Fibroblast of lung (primary cell): Measurements from ENCODE around the gene CLEC16A. TPM values are rescaled to one million over a fixed set of nuclear protein-coding genes. Genes with fewer than 3 reads are reported as not detected.
A peak's percentile ranks its signal among the peaks of the same experiment; 100 is the strongest.

Source experiments
- DNase-seq, 2 donors: peaks; one replicate each; pipeline versions ENCODE4 v3.0.0 to v3.0.0-alpha.2; 2010; ENCODE audit warnings: low read depth in 2 of 2
- H2AFZ ChIP-seq: 2 replicates; pipeline ENCODE4 v1.5.1; 2012; ENCODE audit warnings: low read length, control low read depth, inconsistent platforms
- H3K27ac ChIP-seq: 2 replicates; pipeline ENCODE4 v1.5.1; 2011; ENCODE audit warnings: low read length, control low read depth; ENCODE audit not compliant: insufficient read depth
- H3K27me3 ChIP-seq: 2 replicates; pipeline ENCODE4 v1.5.1; 2011; ENCODE audit warnings: mild to moderate bottlenecking, low read length; ENCODE audit not compliant: control insufficient read depth, insufficient read depth
- H3K36me3 ChIP-seq: 2 replicates; pipeline ENCODE4 v1.5.1; 2011; ENCODE audit warnings: low read length; ENCODE audit not compliant: control insufficient read depth, insufficient read depth
- H3K4me1 ChIP-seq: 2 replicates; pipeline ENCODE4 v1.5.1; 2011; ENCODE audit warnings: low read length; ENCODE audit not compliant: control insufficient read depth, insufficient read depth; ENCODE audit errors: extremely low read depth
- H3K4me2 ChIP-seq: 2 replicates; pipeline ENCODE4 v1.5.1; 2011; ENCODE audit warnings: low read length, control low read depth; ENCODE audit not compliant: insufficient read depth; ENCODE audit errors: extremely low read depth
- H3K4me3 ChIP-seq, 4 experiments: fragments of 200-600 bp in 1 of 4; sonication (generic) in 1 of 4; replicated peaks in 1 of 4; 2 replicates each; pipeline ENCODE4 v1.5.1; 2011 to 2016; ENCODE audit warnings: low read length in 4 of 4, low read depth in 3 of 4, mild to moderate bottlenecking in 3 of 4, control low read depth in 2 of 4, inconsistent platforms in 1 of 4, mixed read lengths in 1 of 4; ENCODE audit not compliant: insufficient read depth in 1 of 4; ENCODE audit errors: control extremely low read depth in 1 of 4
- H3K79me2 ChIP-seq: 2 replicates; pipeline ENCODE4 v1.5.1; 2012; ENCODE audit warnings: mild to moderate bottlenecking, low read length, inconsistent platforms; ENCODE audit not compliant: control insufficient read depth, insufficient read depth
- H3K9ac ChIP-seq: 2 replicates; pipeline ENCODE4 v1.5.1; 2011; ENCODE audit warnings: mild to moderate bottlenecking, low read length, control low read depth; ENCODE audit not compliant: insufficient read depth
- H3K9me3 ChIP-seq: 2 replicates; pipeline ENCODE4 v1.5.1; 2012; ENCODE audit warnings: low read depth, low read length; ENCODE audit not compliant: control insufficient read depth, insufficient read depth
- H4K20me1 ChIP-seq: 2 replicates; pipeline ENCODE4 v1.5.1; 2011; ENCODE audit warnings: low read length; ENCODE audit not compliant: control insufficient read depth, insufficient read depth; ENCODE audit errors: extremely low read depth
- EZH2 ChIP-seq: IDR thresholded peaks from 2 replicates; pipeline ENCODE4 v1.5.1; 2012; ENCODE audit warnings: low read length, control low read depth, mild to moderate bottlenecking; ENCODE audit errors: missing control alignments
- polyA plus RNA-seq, 2 donors: library from polyadenylated mRNA; depleted of rRNA in 1 of 2; stranded (reverse) in 1 of 2; unstranded in 1 of 2; fragments of >200 nt; gene quantifications; 2 replicates each; pipeline ENCODE4 v1.2.1, GENCODE V29; 2011 to 2012; ENCODE audit warnings: missing spikeins in 1 of 2
- total RNA-seq: library from RNA; depleted of rRNA; stranded (reverse); fragments of >200 nt; gene quantifications from 2 replicates; pipeline ENCODE4 v1.2.1, GENCODE V29; 2014
- TF ChIP-seq, protein P1 (sequence below), 2 donors: IDR thresholded peaks in 1 of 2; conservative IDR thresholded peaks in 1 of 2; 1 replicate in 1 of 2; 2 replicates in 1 of 2; pipeline ENCODE4 v1.5.1; 2011 to 2012; ENCODE audit warnings: low read length in 2 of 2, control low read depth in 1 of 2, inconsistent platforms in 1 of 2, low read depth in 1 of 2, mild to moderate bottlenecking in 1 of 2

Gene CLEC16A
- total and polyA plus RNA-seq, 2 donors (not counting 1 experiment from before 2014, with no cell fraction given) = 9.1 to 22.0 TPM

DNA sequence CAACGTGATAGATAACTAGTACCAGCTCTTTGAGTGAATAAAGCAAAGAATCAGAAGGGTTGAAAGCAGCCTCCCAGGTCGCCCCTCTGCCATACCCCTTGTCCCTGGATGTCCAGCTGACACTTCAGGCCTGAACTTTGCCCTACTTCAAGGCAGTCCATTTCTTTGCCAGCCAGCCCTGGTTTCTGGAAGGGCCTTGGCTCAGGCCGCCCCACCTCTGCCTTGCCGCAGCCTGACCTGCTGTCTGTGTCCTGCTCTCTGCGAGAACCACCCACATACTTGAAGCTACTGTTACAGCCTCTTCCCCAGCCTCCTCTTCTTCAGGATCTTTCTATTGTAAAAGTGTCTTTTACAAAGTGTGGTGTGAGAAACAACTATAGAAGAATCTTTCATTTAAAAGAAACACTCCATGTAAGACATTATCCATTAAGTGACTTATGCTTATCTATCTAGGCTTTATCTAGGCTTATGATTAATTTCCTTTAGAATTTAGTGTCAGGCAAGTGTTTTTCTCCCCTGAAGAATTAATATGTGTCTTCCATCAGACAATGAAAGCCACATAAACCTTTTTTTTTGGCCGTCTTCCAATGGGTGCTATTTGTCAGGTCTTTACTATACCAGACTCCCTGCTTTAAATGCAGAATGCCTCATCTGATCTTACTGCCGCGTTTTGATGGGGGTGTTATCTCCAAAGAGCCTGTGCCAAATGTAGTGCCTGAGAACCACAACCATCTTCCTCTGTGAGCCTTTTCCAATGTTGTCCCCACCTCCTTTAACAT lies 177.7 kb downstream of the CLEC16A start:
- Histone ChIP-seq H3K4me3 (no peak overlapping the region), H4K20me1 (no peaks in the 10 kb centered on the region), H3K36me3 (peaks cover 5% of the 10 kb centered on the region), H3K4me1 (peaks cover 2% of the 10 kb centered on the region), H2AFZ (no peak overlapping the region), H3K79me2 (no peaks in the 10 kb centered on the region), H3K27me3 (no peaks in the 10 kb centered on the region), H3K9me3 (no peaks in the 10 kb centered on the region), H3K4me2 (no peak overlapping the region), H3K9ac (no peak overlapping the region), H3K27ac (no peak overlapping the region)
- peak in 1 of 2 donors; percentile 85 for DNase-seq
- TF ChIP-seq, protein P1, sequence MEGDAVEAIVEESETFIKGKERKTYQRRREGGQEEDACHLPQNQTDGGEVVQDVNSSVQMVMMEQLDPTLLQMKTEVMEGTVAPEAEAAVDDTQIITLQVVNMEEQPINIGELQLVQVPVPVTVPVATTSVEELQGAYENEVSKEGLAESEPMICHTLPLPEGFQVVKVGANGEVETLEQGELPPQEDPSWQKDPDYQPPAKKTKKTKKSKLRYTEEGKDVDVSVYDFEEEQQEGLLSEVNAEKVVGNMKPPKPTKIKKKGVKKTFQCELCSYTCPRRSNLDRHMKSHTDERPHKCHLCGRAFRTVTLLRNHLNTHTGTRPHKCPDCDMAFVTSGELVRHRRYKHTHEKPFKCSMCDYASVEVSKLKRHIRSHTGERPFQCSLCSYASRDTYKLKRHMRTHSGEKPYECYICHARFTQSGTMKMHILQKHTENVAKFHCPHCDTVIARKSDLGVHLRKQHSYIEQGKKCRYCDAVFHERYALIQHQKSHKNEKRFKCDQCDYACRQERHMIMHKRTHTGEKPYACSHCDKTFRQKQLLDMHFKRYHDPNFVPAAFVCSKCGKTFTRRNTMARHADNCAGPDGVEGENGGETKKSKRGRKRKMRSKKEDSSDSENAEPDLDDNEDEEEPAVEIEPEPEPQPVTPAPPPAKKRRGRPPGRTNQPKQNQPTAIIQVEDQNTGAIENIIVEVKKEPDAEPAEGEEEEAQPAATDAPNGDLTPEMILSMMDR (conservative IDR thresholded peaks at IDR 0.05 in 1 of 2, IDR thresholded peaks at IDR 0.05 in 1 of 2; ENCODE audit: low read depth in 1 of 2, low read length in 2 of 2) = no peak
- no peak for TF ChIP-seq EZH2

DNA sequence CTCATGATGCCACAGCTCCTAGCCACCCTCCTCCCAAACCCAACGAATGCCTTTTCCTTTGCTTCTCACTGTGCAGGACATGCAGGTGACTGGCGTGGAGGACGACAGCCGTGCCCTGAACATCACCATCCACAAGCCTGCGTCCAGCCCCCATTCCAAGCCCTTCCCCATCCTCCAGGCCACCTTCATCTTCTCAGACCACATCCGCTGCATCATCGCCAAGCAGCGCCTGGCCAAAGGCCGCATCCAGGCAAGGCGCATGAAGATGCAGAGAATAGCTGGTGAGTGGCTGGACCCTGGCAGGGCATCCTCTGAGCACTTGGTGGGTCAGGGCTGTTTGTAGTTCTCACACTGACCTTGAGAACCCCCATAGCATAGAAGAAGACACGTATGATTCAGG lies 179.3 kb downstream of the CLEC16A start:
- Histone ChIP-seq H3K9ac (no peak overlapping the region), H3K9me3 (no peaks in the 10 kb centered on the region), H3K79me2 (no peaks in the 10 kb centered on the region), H2AFZ (no peak overlapping the region), H3K36me3 (peaks cover 5% of the 10 kb centered on the region), H3K4me3 (no peak overlapping the region), H3K4me1 (peaks cover 6% of the 10 kb centered on the region), H3K27me3 (no peaks in the 10 kb centered on the region), H3K27ac (no peak overlapping the region), H4K20me1 (no peaks in the 10 kb centered on the region), H3K4me2 (no peak overlapping the region)
- no peak for DNase-seq
- TF ChIP-seq EZH2 = no peak
- TF ChIP-seq, protein P1 (conservative IDR thresholded peaks at IDR 0.05 in 1 of 2, IDR thresholded peaks at IDR 0.05 in 1 of 2; ENCODE audit: low read depth in 1 of 2, low read length in 2 of 2) = no peak

DNA sequence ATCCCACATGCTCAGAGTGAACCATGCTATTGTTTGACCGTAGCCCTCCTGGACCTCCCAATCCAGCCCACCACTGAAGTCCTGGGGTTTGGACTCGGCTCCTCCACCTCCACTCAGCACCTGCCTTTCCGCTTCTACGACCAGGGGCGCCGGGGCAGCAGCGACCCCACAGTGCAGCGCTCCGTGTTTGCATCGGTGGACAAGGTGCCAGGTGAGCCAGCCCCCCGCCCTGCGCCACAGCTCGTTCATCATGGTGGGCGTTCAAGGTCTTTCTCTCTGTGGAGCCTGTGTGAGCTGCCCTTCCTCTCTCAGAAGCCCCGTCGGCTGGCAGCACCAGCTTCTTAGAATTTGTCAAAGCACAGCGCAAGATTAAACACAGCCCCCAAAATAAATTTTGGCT lies 181.6 kb downstream of the CLEC16A start:
- no peaks in the 10 kb centered on the region for H3K79me2 ChIP-seq
- no peak overlapping the region for H2AFZ ChIP-seq
- no peaks in the 10 kb centered on the region for H3K9me3 ChIP-seq
- peaks cover 18% of the 10 kb centered on the region for H3K4me1 ChIP-seq
- no peak overlapping the region for H3K27ac ChIP-seq
- no peak overlapping the region for H3K9ac ChIP-seq
- peaks cover 5% of the 10 kb centered on the region for H3K36me3 ChIP-seq
- no peak for DNase-seq
- H3K4me2 ChIP-seq = no peak overlapping the region
- no peak overlapping the region for H3K4me3 ChIP-seq
- no peaks in the 10 kb centered on the region for H4K20me1 ChIP-seq
- H3K27me3 ChIP-seq = no peaks in the 10 kb centered on the region
- TF ChIP-seq, protein P1 (conservative IDR thresholded peaks at IDR 0.05 in 1 of 2, IDR thresholded peaks at IDR 0.05 in 1 of 2; ENCODE audit: low read depth in 1 of 2, low read length in 2 of 2) = no peak
- TF ChIP-seq EZH2 = no peak
